WTC11 (cell line): ENCODE measurements around the gene ANO10. TPM values are rescaled to one million over a fixed set of nuclear protein-coding genes. Genes with fewer than 3 reads are reported as not detected.
A peak's percentile ranks its signal among the peaks of the same experiment; 100 is the strongest.

ENCODE experiments used
- ATAC-seq: fragments of 200-7000 bp; cut with Tn5 transposase; 2 replicates; pipeline ENCODE4 v1.10.0; 2021; ENCODE audit warnings: mild to moderate bottlenecking, moderate library complexity
- CTCF ChIA-PET: fragments of 300-600 bp; sonication (Branson Sonifier 250); formaldehyde crosslinking; loops from one replicate; lab custom pipeline; 2021; ENCODE audit warnings: antibody characterized with exemption; lab: Charles Lee
- POLR2A ChIA-PET: fragments of 350-600 bp; sonication (Branson Sonifier 250); formaldehyde crosslinking; loops from one replicate; lab custom pipeline; 2021; ENCODE audit warnings: antibody characterized with exemption; lab: Charles Lee
- DNase-seq: peaks from one replicate; pipeline ENCODE4 v3.0.0; 2021; ENCODE audit warnings: low spot score
- H3K27ac Mint-ChIP-seq: 2 replicates; pipeline ENCODE4 v1.8.0; 2021; ENCODE audit warnings: mixed read lengths
- H3K27me3 Mint-ChIP-seq: 2 replicates; pipeline ENCODE4 v1.8.0; 2021; ENCODE audit warnings: low read depth, mild to moderate bottlenecking, moderate library complexity, mixed read lengths
- H3K36me3 Mint-ChIP-seq: 2 replicates; pipeline ENCODE4 v1.8.0; 2021; ENCODE audit warnings: mixed read lengths
- H3K4me1 Mint-ChIP-seq: 2 replicates; pipeline ENCODE4 v1.8.0; 2022; ENCODE audit warnings: mixed read lengths
- H3K4me3 Mint-ChIP-seq: 2 replicates; pipeline ENCODE4 v1.8.0; 2021; ENCODE audit warnings: mild to moderate bottlenecking, moderate library complexity, mixed read lengths
- H3K9me3 Mint-ChIP-seq: 2 replicates; pipeline ENCODE4 v1.8.0; 2021; ENCODE audit warnings: mixed read lengths
- CREB1 ChIP-seq: sonication (generic); formaldehyde crosslinking; IDR thresholded peaks from 2 replicates; pipeline ENCODE4 v1.8.0; 2023; ENCODE audit warnings: mild to moderate bottlenecking, missing genetic modification reagents
- E2F5 ChIP-seq: sonication (generic); formaldehyde crosslinking; IDR thresholded peaks from 2 replicates; pipeline ENCODE4 v1.8.1; 2022; ENCODE audit warnings: mild to moderate bottlenecking, moderate library complexity, missing genetic modification reagents
- ELF4 ChIP-seq: sonication (generic); formaldehyde crosslinking; IDR thresholded peaks from 2 replicates; pipeline ENCODE4 v1.8.1; 2022; ENCODE audit warnings: low read depth, mild to moderate bottlenecking, moderate library complexity, missing genetic modification reagents
- ESRRA ChIP-seq: sonication (generic); formaldehyde crosslinking; IDR thresholded peaks from 2 replicates; pipeline ENCODE4 v1.8.1; 2022; ENCODE audit warnings: mild to moderate bottlenecking, missing genetic modification reagents, borderline replicate concordance
- FOXJ3 ChIP-seq: sonication (generic); formaldehyde crosslinking; IDR thresholded peaks from 2 replicates; pipeline ENCODE4 v1.9.0; 2021; ENCODE audit warnings: missing genetic modification reagents, mild to moderate bottlenecking, borderline replicate concordance
- FOXP1 ChIP-seq: sonication (generic); formaldehyde crosslinking; IDR thresholded peaks from 2 replicates; pipeline ENCODE4 v1.8.0; 2022; ENCODE audit warnings: missing genetic modification reagents, mild to moderate bottlenecking, moderate library complexity, borderline replicate concordance
- JAZF1 ChIP-seq: fragments of 250-450 bp; sonication (Bioruptor Pico); IDR thresholded peaks from 2 replicates; pipeline ENCODE4 v1.9.0; 2021; ENCODE audit warnings: moderate library complexity, mild to moderate bottlenecking, inconsistent platforms
- TEAD4 ChIP-seq: sonication (generic); formaldehyde crosslinking; IDR thresholded peaks from 2 replicates; pipeline ENCODE4 v1.8.0; 2022; ENCODE audit warnings: mild to moderate bottlenecking, missing genetic modification reagents
- USF1 ChIP-seq: sonication (generic); formaldehyde crosslinking; IDR thresholded peaks from 2 replicates; pipeline ENCODE4 v1.8.0; 2022; ENCODE audit warnings: mild to moderate bottlenecking, missing genetic modification reagents
- ZNF138 ChIP-seq: sonication (generic); formaldehyde crosslinking; conservative IDR thresholded peaks from 2 replicates; pipeline ENCODE4 v1.8.1; 2022; ENCODE audit warnings: mild to moderate bottlenecking, moderate library complexity, missing genetic modification reagents
- ZNF232 ChIP-seq: sonication (generic); formaldehyde crosslinking; IDR thresholded peaks from 2 replicates; pipeline ENCODE4 v1.8.0; 2022; ENCODE audit warnings: mild to moderate bottlenecking, missing genetic modification reagents
- ZNF317 ChIP-seq: sonication (generic); formaldehyde crosslinking; IDR thresholded peaks from 2 replicates; pipeline ENCODE4 v1.8.1; 2023; ENCODE audit warnings: low read depth, mild to moderate bottlenecking, moderate library complexity, missing genetic modification reagents, borderline replicate concordance
- total RNA-seq: library from RNA; stranded (reverse); gene quantifications from 3 replicates; pipeline ENCODE4 v1.2.3, GENCODE V29; 2021
- TF ChIP-seq, protein P1 (sequence below): sonication (generic); formaldehyde crosslinking; IDR thresholded peaks from 2 replicates; pipeline ENCODE4 v1.8.0; 2022; ENCODE audit warnings: mild to moderate bottlenecking, missing genetic modification reagents
- TF ChIP-seq, protein P2 (sequence below): fragments of 250-450 bp; sonication (Bioruptor Pico); IDR thresholded peaks from 2 replicates; pipeline ENCODE4 v1.9.0; 2021; ENCODE audit warnings: mild to moderate bottlenecking, borderline replicate concordance

The ANO10 gene
- total RNA-seq, 1 experiment from 2014 or later: 35.1 TPM

DNA sequence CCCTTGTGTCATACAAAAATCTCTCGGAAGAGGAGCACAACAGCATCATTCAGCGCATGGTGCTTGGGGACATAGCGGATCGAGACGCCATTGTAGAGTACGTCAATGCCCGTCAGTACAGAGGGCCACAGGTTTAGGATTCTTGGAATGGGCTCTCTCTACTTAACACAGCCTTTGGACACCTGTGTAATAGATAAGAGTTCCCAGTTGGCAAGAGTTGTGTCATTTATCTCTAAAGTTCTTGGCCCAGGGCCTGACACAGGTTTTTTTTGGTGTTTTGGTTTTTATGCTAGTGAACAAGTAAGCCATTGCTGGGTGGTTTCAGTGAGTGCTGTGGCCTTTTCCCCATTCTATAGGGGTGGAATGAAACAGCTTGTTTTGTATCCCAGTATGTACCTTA, 281.4 kb downstream of the ANO10 start (continued):
- TF ChIP-seq, protein P1, sequence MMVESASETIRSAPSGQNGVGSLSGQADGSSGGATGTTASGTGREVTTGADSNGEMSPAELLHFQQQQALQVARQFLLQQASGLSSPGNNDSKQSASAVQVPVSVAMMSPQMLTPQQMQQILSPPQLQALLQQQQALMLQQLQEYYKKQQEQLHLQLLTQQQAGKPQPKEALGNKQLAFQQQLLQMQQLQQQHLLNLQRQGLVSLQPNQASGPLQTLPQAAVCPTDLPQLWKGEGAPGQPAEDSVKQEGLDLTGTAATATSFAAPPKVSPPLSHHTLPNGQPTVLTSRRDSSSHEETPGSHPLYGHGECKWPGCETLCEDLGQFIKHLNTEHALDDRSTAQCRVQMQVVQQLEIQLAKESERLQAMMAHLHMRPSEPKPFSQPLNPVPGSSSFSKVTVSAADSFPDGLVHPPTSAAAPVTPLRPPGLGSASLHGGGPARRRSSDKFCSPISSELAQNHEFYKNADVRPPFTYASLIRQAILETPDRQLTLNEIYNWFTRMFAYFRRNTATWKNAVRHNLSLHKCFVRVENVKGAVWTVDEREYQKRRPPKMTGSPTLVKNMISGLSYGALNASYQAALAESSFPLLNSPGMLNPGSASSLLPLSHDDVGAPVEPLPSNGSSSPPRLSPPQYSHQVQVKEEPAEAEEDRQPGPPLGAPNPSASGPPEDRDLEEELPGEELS (CRISPR knock-in tag): no peak
- TF ChIP-seq USF1 (CRISPR knock-in tag) (no peak), FOXJ3 (CRISPR knock-in tag) (no peak), CREB1 (no peak), ZNF138 (no peak)

GRCh38 chr3:43338295-43338694, 283.5 kb downstream of the ANO10 start:
- no peak overlapping the region for H3K27ac Mint-ChIP-seq
- peaks cover 38% of the 10 kb centered on the region for H3K9me3 Mint-ChIP-seq
- ChIA-PET POLR2A (no interaction called here), CTCF (interaction anchor here (0.7 kb wide), 1 partner anchor 196 kb away, joined by 3 read pairs; no protein-coding TSS in a partner anchor)
- peaks cover 65% of the 10 kb centered on the region for H3K36me3 Mint-ChIP-seq
- no peak for DNase-seq
- TF ChIP-seq, protein P2, sequence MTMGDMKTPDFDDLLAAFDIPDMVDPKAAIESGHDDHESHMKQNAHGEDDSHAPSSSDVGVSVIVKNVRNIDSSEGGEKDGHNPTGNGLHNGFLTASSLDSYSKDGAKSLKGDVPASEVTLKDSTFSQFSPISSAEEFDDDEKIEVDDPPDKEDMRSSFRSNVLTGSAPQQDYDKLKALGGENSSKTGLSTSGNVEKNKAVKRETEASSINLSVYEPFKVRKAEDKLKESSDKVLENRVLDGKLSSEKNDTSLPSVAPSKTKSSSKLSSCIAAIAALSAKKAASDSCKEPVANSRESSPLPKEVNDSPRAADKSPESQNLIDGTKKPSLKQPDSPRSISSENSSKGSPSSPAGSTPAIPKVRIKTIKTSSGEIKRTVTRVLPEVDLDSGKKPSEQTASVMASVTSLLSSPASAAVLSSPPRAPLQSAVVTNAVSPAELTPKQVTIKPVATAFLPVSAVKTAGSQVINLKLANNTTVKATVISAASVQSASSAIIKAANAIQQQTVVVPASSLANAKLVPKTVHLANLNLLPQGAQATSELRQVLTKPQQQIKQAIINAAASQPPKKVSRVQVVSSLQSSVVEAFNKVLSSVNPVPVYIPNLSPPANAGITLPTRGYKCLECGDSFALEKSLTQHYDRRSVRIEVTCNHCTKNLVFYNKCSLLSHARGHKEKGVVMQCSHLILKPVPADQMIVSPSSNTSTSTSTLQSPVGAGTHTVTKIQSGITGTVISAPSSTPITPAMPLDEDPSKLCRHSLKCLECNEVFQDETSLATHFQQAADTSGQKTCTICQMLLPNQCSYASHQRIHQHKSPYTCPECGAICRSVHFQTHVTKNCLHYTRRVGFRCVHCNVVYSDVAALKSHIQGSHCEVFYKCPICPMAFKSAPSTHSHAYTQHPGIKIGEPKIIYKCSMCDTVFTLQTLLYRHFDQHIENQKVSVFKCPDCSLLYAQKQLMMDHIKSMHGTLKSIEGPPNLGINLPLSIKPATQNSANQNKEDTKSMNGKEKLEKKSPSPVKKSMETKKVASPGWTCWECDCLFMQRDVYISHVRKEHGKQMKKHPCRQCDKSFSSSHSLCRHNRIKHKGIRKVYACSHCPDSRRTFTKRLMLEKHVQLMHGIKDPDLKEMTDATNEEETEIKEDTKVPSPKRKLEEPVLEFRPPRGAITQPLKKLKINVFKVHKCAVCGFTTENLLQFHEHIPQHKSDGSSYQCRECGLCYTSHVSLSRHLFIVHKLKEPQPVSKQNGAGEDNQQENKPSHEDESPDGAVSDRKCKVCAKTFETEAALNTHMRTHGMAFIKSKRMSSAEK (CRISPR knock-in tag): no peak
- peak; percentile 100 for TF ChIP-seq ZNF317 (CRISPR knock-in tag)
- H3K27me3 Mint-ChIP-seq: no peaks in the 10 kb centered on the region; the same call in 1 of the 2 replicates
- H3K4me3 Mint-ChIP-seq: no peak overlapping the region
- peaks cover 13% of the 10 kb centered on the region for H3K4me1 Mint-ChIP-seq
- ATAC-seq: no peak

DNA sequence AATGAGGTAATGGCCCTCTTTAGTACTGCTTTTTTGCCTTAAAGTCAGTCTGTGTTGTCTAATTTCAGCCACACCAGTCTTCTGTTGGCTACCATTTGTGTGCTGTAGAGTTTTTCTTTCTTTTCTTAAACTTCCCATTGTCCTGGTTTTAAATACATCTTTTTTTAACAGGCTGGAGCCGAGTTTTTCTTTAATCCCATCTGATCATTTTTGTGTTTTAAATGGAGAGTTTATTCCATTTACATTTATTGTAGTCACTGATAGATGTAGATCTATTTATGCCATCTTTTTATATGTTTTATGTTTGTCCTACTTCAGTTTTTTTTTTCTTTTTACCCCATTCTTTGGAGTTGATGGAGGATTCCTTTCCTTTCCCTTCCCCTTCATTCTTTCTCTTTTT, 286.0 kb downstream of the ANO10 start:
- CTCF ChIA-PET: no interaction called here
- H3K4me3 Mint-ChIP-seq: no peak overlapping the region
- no peak for TF ChIP-seq E2F5 (CRISPR knock-in tag)
- no peak for TF ChIP-seq TEAD4 (CRISPR knock-in tag)
- no peak for TF ChIP-seq ESRRA (CRISPR knock-in tag)
- no peaks in the 10 kb centered on the region for H3K27me3 Mint-ChIP-seq
- H3K36me3 Mint-ChIP-seq: peaks cover 59% of the 10 kb centered on the region
- no peaks in the 10 kb centered on the region; the same call in 1 of the 2 replicates for H3K4me1 Mint-ChIP-seq
- ATAC-seq: no peak
- peaks cover 38% of the 10 kb centered on the region for H3K9me3 Mint-ChIP-seq
- DNase-seq: no peak
- POLR2A ChIA-PET: no interaction called here
- H3K27ac Mint-ChIP-seq: no peak overlapping the region

GRCh38 chr3:43334976-43335375, 286.8 kb downstream of the ANO10 start:
- TF ChIP-seq ZNF232 (CRISPR knock-in tag) (no peak), ELF4 (CRISPR knock-in tag) (no peak), JAZF1 (CRISPR knock-in tag) (no peak), FOXP1 (CRISPR knock-in tag) (no peak), ZNF138 (no peak)
- no peak overlapping the region for H3K4me3 Mint-ChIP-seq
- peaks cover 54% of the 10 kb centered on the region for H3K36me3 Mint-ChIP-seq
- CTCF ChIA-PET: no interaction called here
- H3K9me3 Mint-ChIP-seq: peaks cover 38% of the 10 kb centered on the region
- ATAC-seq (no peak), DNase-seq (no peak)
- no peak overlapping the region for H3K27ac Mint-ChIP-seq
- no peaks in the 10 kb centered on the region; the same call in 1 of the 2 replicates for H3K4me1 Mint-ChIP-seq
- POLR2A ChIA-PET: no interaction called here
- no peaks in the 10 kb centered on the region for H3K27me3 Mint-ChIP-seq
